ENCODE results near the gene RAD18.

RAD18 gene

DNA sequence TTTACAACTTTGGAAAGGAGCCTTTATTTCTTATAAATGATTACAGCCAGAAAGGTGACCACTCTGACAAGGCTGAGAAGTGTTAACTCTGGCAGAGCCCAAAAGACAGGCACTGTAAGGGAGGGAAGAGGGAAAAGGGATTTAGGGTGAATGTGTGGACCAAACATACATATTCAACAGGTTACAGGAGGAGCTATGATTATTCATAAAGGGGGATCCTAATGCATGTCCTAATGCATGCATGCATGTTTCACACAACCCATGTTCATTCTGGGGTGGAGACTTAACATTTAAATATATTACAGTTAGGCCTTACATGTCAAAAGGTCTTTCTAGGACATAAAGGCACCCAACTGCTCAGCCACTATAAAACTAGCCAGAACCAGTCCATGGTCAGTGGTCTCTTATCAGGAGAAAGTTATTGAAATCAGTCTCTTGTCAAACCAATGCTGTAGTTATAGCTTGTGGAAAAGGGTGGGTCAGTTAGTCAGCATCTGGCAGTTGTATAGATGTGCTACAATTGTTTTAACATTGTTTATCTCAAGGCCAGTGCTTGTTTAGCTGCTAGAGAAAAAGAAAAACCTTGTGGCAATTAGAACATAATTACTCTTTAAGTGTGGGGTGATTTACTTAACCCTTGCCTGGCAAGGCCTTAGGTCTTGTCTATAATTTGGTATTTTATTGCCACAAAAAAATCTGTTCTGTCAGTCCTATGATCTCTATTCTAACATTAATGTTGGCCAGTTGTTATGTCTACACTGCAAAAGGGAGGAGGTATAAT lies 77.5 kb downstream of the RAD18 start:
- Histone ChIP-seq H3K27me3 (replicated peaks; ENCODE audit: control insufficient read depth, insufficient read depth, low read length, poor library complexity, severe bottlenecking) (no peaks in the 10 kb centered on the region), H3K4me1 (ENCODE audit: control insufficient read depth, insufficient read depth, low read length, poor library complexity, severe bottlenecking) (no peaks in the 10 kb centered on the region), H3K9me3 (ENCODE audit: control insufficient read depth, low read length) (no peaks in the 10 kb centered on the region), H3K27ac (ENCODE audit: insufficient read depth, low read length, poor library complexity, severe bottlenecking) (no peak overlapping the region), H3K36me3 (ENCODE audit: control insufficient read depth, insufficient read depth, low read length) (peaks cover 17% of the 10 kb centered on the region), H3K4me3 (ENCODE audit: insufficient read depth, low read depth, low read length, poor library complexity, severe bottlenecking) (no peak overlapping the region)
- no peak for DNase-seq

DNA sequence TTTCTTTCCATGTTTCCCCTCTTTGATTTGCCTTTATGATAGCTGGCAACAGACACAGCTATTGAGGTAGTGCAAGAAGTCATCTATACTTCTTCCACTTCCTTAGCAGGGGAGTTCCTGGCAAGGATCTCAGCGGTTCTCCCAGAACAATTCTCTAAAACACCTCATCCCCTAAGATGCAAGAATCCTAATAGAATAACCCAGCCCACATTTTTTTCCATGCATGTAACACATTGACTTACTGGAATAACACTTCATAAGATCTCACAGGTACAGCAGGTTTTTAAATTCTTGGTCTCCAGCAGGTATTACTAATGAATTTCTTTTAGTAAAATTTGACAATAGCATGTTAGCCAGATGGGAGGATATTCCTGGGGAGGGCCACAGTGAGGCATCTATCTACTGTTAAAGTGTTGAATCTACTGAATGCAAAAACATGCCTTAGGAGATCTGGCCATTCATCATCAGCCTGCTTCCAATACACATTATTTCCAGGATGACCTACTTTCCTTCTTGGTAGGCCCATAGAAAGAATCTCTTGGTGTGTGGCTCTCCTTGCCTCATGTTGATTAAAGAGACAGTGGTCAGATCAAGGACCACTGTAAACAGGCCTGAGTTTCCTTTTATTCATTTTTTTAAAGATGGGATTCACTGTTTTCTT lies 78.5 kb downstream of the RAD18 start:
- no peak overlapping the region for H3K4me3 ChIP-seq (ENCODE audit: insufficient read depth, low read depth, low read length, poor library complexity, severe bottlenecking)
- H3K27me3 ChIP-seq (replicated peaks; ENCODE audit: control insufficient read depth, insufficient read depth, low read length, poor library complexity, severe bottlenecking): no peaks in the 10 kb centered on the region
- no peaks in the 10 kb centered on the region for H3K4me1 ChIP-seq (ENCODE audit: control insufficient read depth, insufficient read depth, low read length, poor library complexity, severe bottlenecking)
- no peak overlapping the region for H3K27ac ChIP-seq (ENCODE audit: insufficient read depth, low read length, poor library complexity, severe bottlenecking)
- no peaks in the 10 kb centered on the region for H3K9me3 ChIP-seq (ENCODE audit: control insufficient read depth, low read length)
- peaks cover 10% of the 10 kb centered on the region for H3K36me3 ChIP-seq (ENCODE audit: control insufficient read depth, insufficient read depth, low read length)
- no peak for DNase-seq

DNA sequence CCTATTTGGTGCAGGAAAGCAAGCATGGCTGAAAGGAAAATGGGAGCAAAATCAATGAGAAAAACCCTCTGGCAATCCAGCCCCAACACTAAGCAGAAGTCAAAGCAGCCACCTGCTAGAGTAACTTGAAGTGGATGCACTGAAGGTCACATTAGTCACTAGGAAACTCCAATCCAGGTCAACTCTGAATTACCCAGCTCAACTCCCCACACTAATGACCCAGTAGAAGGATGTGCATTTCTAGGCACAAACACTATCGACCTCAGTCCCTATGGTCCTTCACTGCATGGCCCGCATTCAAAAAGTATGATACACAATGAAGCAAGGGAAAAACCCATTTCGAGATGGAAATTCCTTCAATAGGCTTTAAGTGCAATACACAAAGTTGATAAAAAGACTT lies 80.6 kb downstream of the RAD18 start:
- DNase-seq: no peak
- peaks cover 6% of the 10 kb centered on the region for H3K36me3 ChIP-seq (ENCODE audit: control insufficient read depth, insufficient read depth, low read length)

DNA sequence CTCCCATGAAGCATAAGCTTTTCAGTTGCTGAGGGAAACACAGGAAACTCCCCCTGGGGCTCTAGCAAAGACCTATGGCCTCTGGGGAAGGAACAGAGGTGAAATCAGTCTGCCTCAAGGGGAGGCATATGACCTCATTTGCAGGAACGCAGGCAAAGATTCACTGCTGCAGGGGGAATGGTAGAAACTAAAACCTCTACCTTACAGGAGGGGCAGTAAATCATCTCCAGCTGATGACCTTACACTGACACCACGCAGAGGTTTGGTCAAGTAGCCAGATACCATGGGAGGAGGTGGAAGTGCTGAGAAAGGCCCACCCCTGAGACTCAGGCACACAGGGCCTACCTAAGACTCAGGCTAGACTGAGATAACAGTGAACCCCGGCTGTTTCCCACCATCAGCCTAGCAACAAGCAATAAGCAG lies 81.1 kb downstream of the RAD18 start:
- no peak overlapping the region for H3K27ac ChIP-seq (ENCODE audit: insufficient read depth, low read length, poor library complexity, severe bottlenecking)
- DNase-seq: no peak
- H3K4me1 ChIP-seq (ENCODE audit: control insufficient read depth, insufficient read depth, low read length, poor library complexity, severe bottlenecking): no peaks in the 10 kb centered on the region
- no peak overlapping the region for H3K4me3 ChIP-seq (ENCODE audit: insufficient read depth, low read depth, low read length, poor library complexity, severe bottlenecking)
- H3K36me3 ChIP-seq (ENCODE audit: control insufficient read depth, insufficient read depth, low read length): peaks cover 6% of the 10 kb centered on the region
- no peaks in the 10 kb centered on the region for H3K27me3 ChIP-seq (replicated peaks; ENCODE audit: control insufficient read depth, insufficient read depth, low read length, poor library complexity, severe bottlenecking)
- no peaks in the 10 kb centered on the region for H3K9me3 ChIP-seq (ENCODE audit: control insufficient read depth, low read length)

More for the DNA sequence above, 80.6 kb downstream of the RAD18 start:
- Histone ChIP-seq H3K4me3 (ENCODE audit: insufficient read depth, low read depth, low read length, poor library complexity, severe bottlenecking) (no peak overlapping the region), H3K27me3 (replicated peaks; ENCODE audit: control insufficient read depth, insufficient read depth, low read length, poor library complexity, severe bottlenecking) (no peaks in the 10 kb centered on the region), H3K4me1 (ENCODE audit: control insufficient read depth, insufficient read depth, low read length, poor library complexity, severe bottlenecking) (no peaks in the 10 kb centered on the region), H3K27ac (ENCODE audit: insufficient read depth, low read length, poor library complexity, severe bottlenecking) (no peak overlapping the region), H3K9me3 (ENCODE audit: control insufficient read depth, low read length) (no peaks in the 10 kb centered on the region)

DNA sequence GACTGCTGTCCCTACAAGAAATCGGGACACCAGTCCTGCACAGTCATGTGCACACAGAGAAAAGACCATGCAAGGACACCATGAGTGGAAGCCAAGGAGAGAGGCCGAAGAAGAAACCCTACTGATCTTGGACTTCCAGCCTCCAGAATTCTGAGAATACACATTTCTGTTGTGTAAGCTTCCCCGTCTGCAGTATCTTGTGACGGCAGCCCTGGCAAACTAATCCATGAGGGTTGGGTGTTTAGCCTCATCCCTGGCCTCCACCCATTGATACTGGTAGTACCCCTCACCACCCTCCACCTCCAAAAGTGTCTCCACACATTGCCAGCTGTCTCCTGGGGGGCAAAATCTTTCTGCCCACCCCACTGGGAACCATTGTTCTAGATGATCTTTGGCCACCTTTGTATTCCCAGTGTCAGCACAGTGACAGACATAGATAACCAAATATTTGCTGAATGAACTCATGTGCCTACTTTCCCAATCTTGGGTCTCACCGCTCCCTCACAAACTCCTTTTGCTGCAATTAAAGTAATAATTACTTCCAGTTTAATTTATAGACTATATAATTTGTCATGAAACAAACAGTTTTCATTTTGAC lies 83.8 kb downstream of the RAD18 start:
- H3K36me3 ChIP-seq (ENCODE audit: control insufficient read depth, insufficient read depth, low read length): peaks cover 6% of the 10 kb centered on the region
- no peaks in the 10 kb centered on the region for H3K4me1 ChIP-seq (ENCODE audit: control insufficient read depth, insufficient read depth, low read length, poor library complexity, severe bottlenecking)
- no peak for DNase-seq
- H3K9me3 ChIP-seq (ENCODE audit: control insufficient read depth, low read length): no peaks in the 10 kb centered on the region
- H3K27ac ChIP-seq (ENCODE audit: insufficient read depth, low read length, poor library complexity, severe bottlenecking): no peak overlapping the region
- H3K4me3 ChIP-seq (ENCODE audit: insufficient read depth, low read depth, low read length, poor library complexity, severe bottlenecking): no peak overlapping the region
- no peaks in the 10 kb centered on the region for H3K27me3 ChIP-seq (replicated peaks; ENCODE audit: control insufficient read depth, insufficient read depth, low read length, poor library complexity, severe bottlenecking)

DNA sequence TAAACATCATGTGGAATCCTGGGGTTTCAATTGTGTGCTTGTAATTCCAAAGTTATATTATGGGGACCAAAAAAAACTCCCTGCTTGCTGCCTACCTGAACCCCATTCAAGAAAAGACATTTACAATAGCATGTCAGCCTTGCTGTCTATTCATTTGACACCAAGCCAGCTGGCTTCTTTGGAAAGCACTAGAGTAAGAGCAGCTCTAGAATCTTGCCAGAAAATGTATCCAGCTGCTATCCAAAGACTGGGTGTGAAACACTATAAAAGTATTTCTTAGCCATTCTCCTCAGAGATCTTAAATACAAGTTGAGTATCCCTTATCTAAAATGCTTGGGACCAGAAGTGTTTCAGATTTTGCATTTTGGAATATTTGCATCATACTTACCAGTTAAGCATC lies 87.4 kb downstream of the RAD18 start:
- Histone ChIP-seq H3K27ac (ENCODE audit: insufficient read depth, low read length, poor library complexity, severe bottlenecking) (no peak overlapping the region), H3K4me3 (ENCODE audit: insufficient read depth, low read depth, low read length, poor library complexity, severe bottlenecking) (no peak overlapping the region), H3K27me3 (replicated peaks; ENCODE audit: control insufficient read depth, insufficient read depth, low read length, poor library complexity, severe bottlenecking) (no peaks in the 10 kb centered on the region), H3K9me3 (ENCODE audit: control insufficient read depth, low read length) (no peaks in the 10 kb centered on the region), H3K4me1 (ENCODE audit: control insufficient read depth, insufficient read depth, low read length, poor library complexity, severe bottlenecking) (no peaks in the 10 kb centered on the region), H3K36me3 (ENCODE audit: control insufficient read depth, insufficient read depth, low read length) (peaks cover 2% of the 10 kb centered on the region)
- no peak for DNase-seq

DNA sequence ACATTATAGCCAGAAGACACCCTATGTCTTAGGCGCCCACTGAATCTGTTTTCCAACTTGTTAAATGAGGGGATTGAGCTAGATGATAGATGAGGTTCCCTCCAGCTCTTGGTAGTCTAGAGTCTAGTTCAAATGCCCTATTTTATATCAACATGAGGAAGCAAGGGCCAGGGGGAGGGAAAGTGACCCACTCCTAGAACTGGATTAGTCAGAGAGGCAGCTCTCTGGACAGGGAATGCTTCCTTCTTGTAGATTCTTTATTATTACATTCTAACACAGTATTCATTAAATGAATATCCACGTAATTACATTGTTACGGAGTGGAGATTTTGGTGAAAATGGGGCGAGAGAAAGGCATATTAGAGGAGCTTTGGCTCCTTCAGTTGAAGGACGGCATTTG lies 89.5 kb downstream of the RAD18 start:
- H3K36me3 ChIP-seq (ENCODE audit: control insufficient read depth, insufficient read depth, low read length): no peaks in the 10 kb centered on the region
- H3K27me3 ChIP-seq (replicated peaks; ENCODE audit: control insufficient read depth, insufficient read depth, low read length, poor library complexity, severe bottlenecking): no peaks in the 10 kb centered on the region
- no peaks in the 10 kb centered on the region for H3K9me3 ChIP-seq (ENCODE audit: control insufficient read depth, low read length)
- no peak overlapping the region for H3K4me3 ChIP-seq (ENCODE audit: insufficient read depth, low read depth, low read length, poor library complexity, severe bottlenecking)
- no peak overlapping the region for H3K27ac ChIP-seq (ENCODE audit: insufficient read depth, low read length, poor library complexity, severe bottlenecking)
- no peak for DNase-seq
- H3K4me1 ChIP-seq (ENCODE audit: control insufficient read depth, insufficient read depth, low read length, poor library complexity, severe bottlenecking): no peaks in the 10 kb centered on the region

DNA sequence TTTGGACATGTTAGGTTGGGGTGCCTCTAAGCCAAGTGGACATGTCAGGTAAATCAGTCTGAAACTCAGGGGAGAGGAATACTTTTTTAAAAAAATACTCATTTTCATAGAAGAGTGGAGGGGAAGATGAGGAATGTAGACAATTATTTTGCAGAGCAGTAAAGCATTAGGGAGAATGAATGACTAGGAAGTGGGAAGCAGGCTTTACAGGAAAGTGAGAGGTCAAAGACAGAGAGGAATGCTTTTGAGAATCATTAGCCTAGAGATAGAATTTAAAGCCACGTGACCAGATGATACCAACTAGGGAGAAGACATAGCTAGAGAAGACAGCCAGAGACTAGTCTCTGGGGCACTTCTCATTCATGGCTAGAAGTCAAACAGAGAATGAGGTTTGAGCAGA lies 91.0 kb downstream of the RAD18 start:
- Histone ChIP-seq H3K4me1 (ENCODE audit: control insufficient read depth, insufficient read depth, low read length, poor library complexity, severe bottlenecking) (no peaks in the 10 kb centered on the region), H3K27me3 (replicated peaks; ENCODE audit: control insufficient read depth, insufficient read depth, low read length, poor library complexity, severe bottlenecking) (no peaks in the 10 kb centered on the region), H3K9me3 (ENCODE audit: control insufficient read depth, low read length) (no peaks in the 10 kb centered on the region), H3K4me3 (ENCODE audit: insufficient read depth, low read depth, low read length, poor library complexity, severe bottlenecking) (no peak overlapping the region), H3K36me3 (ENCODE audit: control insufficient read depth, insufficient read depth, low read length) (no peaks in the 10 kb centered on the region), H3K27ac (ENCODE audit: insufficient read depth, low read length, poor library complexity, severe bottlenecking) (no peak overlapping the region)
- no peak for DNase-seq

DNA sequence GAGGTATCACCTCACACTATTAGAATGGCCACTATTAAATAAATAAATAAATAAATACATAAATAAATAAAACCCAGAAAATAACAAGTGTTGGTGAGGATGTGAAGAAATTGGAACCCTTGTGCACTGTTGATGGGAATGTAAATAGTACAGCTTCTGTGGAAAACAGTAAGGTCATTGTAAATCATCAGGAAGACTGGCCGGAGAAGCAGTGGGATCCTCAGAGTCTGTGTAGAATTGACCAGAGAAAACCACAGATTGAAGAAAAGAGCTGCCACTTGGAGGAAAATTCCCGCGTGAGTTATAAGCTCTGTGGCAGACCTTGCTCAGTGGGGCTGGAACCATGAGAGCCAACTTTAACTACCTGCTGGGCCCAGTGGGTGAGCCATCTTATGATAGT lies 92.0 kb downstream of the RAD18 start:
- Histone ChIP-seq H3K9me3 (ENCODE audit: control insufficient read depth, low read length) (no peaks in the 10 kb centered on the region), H3K27ac (ENCODE audit: insufficient read depth, low read length, poor library complexity, severe bottlenecking) (no peak overlapping the region), H3K36me3 (ENCODE audit: control insufficient read depth, insufficient read depth, low read length) (no peaks in the 10 kb centered on the region), H3K4me1 (ENCODE audit: control insufficient read depth, insufficient read depth, low read length, poor library complexity, severe bottlenecking) (no peaks in the 10 kb centered on the region), H3K27me3 (replicated peaks; ENCODE audit: control insufficient read depth, insufficient read depth, low read length, poor library complexity, severe bottlenecking) (no peaks in the 10 kb centered on the region), H3K4me3 (ENCODE audit: insufficient read depth, low read depth, low read length, poor library complexity, severe bottlenecking) (no peak overlapping the region)
- no peak for DNase-seq

DNA sequence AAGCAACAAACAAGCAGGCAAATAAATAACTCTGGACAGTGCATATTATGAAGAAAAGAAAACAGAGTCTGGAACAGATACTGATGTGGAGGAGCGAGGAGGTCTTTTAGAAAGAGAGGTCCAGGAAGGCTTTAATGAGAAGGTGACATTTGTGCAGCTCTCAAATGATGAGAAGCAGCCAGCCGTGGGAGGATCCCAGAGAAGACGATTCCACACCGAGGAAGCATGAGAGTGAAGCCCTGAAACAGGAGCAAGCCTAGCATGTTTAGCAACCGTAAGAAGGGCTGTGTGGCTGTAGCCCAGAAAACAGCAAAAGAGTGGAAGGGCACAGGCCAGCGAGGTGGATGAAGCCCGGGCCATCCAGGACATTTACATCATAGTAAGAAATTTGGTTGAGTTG lies 93.1 kb downstream of the RAD18 start:
- Histone ChIP-seq H3K27ac (ENCODE audit: insufficient read depth, low read length, poor library complexity, severe bottlenecking) (no peak overlapping the region), H3K4me3 (ENCODE audit: insufficient read depth, low read depth, low read length, poor library complexity, severe bottlenecking) (no peak overlapping the region), H3K27me3 (replicated peaks; ENCODE audit: control insufficient read depth, insufficient read depth, low read length, poor library complexity, severe bottlenecking) (no peaks in the 10 kb centered on the region), H3K4me1 (ENCODE audit: control insufficient read depth, insufficient read depth, low read length, poor library complexity, severe bottlenecking) (no peaks in the 10 kb centered on the region), H3K36me3 (ENCODE audit: control insufficient read depth, insufficient read depth, low read length) (no peaks in the 10 kb centered on the region), H3K9me3 (ENCODE audit: control insufficient read depth, low read length) (no peaks in the 10 kb centered on the region)
- no peak for DNase-seq

All from effector memory CD4-positive, alpha-beta T cell (primary cell).